ENCODE measurements around the gene LNP1.

The LNP1 gene

GRCh38 chr3:100400419-100400779 is 940 bp upstream of the LNP1 start:
- peak in 1 of 2 experiments; percentile 53 for DNase-seq

GRCh38 chr3:100401674-100402041 is 319 bp downstream of the LNP1 start:
- DNase-seq, result peak; percentile 32 to 72

- DNase-seq, result peak; percentile 73 to 88
These were observed 917 bp downstream of the LNP1 start for GRCh38 chr3:100402256-100402655.

- peak in 1 of 2 experiments; percentile 18 for DNase-seq
These were observed 1.6 kb downstream of the LNP1 start for GRCh38 chr3:100402891-100403290.

- DNase-seq, result peak; percentile 45 to 54
These were observed 2.3 kb downstream of the LNP1 start for GRCh38 chr3:100403362-100404249.

- no peak for DNase-seq
These were observed 2.9 kb downstream of the LNP1 start for GRCh38 chr3:100404250-100404548.

- no peak for DNase-seq
These were observed 5.8 kb downstream of the LNP1 start for GRCh38 chr3:100407164-100407563.

- DNase-seq, result no peak
These were observed 6.7 kb downstream of the LNP1 start for GRCh38 chr3:100407977-100408532.

GRCh38 chr3:100411091-100411982 is 10.0 kb downstream of the LNP1 start:
- DNase-seq, result no peak

- no peak for DNase-seq
These were observed 11.7 kb downstream of the LNP1 start for GRCh38 chr3:100412912-100413590.

- no peak for DNase-seq
These were observed 12.3 kb downstream of the LNP1 start for GRCh38 chr3:100413613-100414012.

- DNase-seq, result no peak
These were observed 14.8 kb downstream of the LNP1 start for GRCh38 chr3:100416176-100416575.

- DNase-seq, result no peak
These were observed 15.5 kb downstream of the LNP1 start for GRCh38 chr3:100416863-100417262.

- no peak for DNase-seq
These were observed 18.1 kb downstream of the LNP1 start for GRCh38 chr3:100419406-100419805.

- DNase-seq, result no peak
These were observed 19.5 kb downstream of the LNP1 start for GRCh38 chr3:100420885-100421284.

- DNase-seq, result no peak
These were observed 22.3 kb downstream of the LNP1 start for GRCh38 chr3:100423611-100424010.

- DNase-seq, result no peak
These were observed 22.9 kb downstream of the LNP1 start for GRCh38 chr3:100424261-100424660.

- DNase-seq, result no peak
These were observed 24.0 kb downstream of the LNP1 start for GRCh38 chr3:100425316-100425715.

GRCh38 chr3:100426067-100426682 is 24.8 kb downstream of the LNP1 start:
- no peak for DNase-seq

- no peak for DNase-seq
These were observed 26.4 kb downstream of the LNP1 start for GRCh38 chr3:100427699-100428098.

- DNase-seq, result no peak
These were observed 27.9 kb downstream of the LNP1 start for GRCh38 chr3:100429187-100429716.

- DNase-seq, result no peak
These were observed 35.6 kb downstream of the LNP1 start for GRCh38 chr3:100436951-100437350.
